ENCODE data around the gene NPY4R.
"Not testable (repeated sequence)": the region's sequence is repeated elsewhere in the genome, so short reads cannot be mapped to it uniquely, and the experiment has no call there.

The NPY4R gene

GRCh38 chr10:46411123-46411522 is 54.6 kb downstream of the NPY4R start:
- not testable (repeated sequence) for DNase-seq (ENCODE audit: extremely low read depth, low read depth)

All from AG09319 (cell line).